GM03348 (cell line): ENCODE measurements around the gene ACTR6.
"Not testable (repeated sequence)": the region's sequence is repeated elsewhere in the genome, so short reads cannot be mapped to it uniquely, and the experiment has no call there.

ENCODE experiments used
- DNase-seq: peaks from one replicate; pipeline ENCODE4 v3.0.0; 2012; ENCODE audit warnings: low spot score

ACTR6 gene

DNA sequence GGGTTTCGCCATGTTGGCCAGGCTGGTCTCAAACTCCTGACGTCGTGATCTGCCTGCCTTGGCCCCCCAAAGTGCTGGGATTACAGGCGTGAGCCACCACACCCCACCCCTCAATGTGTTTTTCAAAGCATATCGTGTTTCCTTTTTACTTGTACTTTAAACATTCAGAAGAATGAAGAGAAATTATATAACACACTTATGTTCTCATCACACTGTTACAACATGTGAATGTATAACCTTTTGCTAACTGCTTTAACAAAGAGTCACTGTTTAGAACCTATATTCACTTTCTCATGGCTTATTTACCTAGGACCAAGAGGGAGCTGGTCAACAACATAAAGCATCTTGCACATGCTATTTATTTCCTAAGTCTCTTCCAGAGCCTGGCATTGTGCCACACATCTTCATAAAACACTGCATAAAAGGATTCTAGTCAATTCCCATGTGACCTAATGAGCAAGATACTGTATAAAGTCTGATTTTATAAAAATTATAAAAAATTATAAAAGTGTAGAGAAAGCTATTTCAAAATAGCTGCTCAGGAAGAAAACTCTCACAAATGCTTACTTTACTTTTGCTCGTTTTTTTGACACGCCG lies 16.0 kb upstream of the ACTR6 start:
- no peak for DNase-seq

DNA sequence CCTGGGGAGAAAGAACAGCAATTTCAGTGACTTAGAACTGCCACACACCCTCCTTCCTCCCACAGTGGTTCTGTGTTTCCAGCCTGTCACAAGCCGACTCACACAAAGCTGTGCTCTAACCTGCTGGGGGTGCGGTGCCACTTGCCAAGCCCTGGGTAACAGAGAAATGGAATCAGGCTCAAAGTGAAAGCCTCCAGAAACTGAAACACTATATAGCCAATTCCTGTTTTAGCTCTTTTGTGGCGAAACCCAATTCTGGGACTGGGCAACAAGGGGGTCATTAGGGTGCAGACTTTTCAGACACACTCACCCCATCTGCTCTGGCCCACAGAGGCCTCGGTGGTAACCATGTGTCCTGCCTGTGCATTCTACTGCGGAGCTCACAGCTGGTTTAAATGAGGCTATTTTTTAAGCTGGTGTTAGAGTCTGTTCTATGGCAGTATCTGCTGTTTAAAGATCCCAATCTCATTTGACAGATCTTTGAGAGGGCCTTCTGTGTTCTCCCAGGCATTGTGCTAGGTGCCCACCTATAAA lies 15.2 kb upstream of the ACTR6 start:
- DNase-seq = peak; percentile 24

DNA sequence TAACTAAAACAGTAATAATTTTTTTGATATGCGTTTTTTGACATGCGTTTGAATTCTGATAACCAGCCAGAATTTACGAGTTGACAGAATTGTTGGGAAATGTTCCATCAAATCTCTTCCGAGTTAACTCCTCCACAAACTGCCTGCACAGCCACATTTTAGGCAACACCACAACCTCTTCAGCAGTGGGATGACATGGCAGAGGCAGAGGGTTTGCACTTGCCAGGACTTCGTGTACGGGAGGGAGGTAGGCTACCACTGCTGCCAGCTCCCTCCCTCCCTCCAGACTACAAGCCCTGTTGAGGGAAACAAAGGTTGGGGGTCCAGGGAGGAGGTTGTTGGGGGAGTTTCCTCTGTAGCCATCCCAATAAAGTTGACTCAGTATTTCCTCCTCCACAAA lies 14.5 kb upstream of the ACTR6 start:
- DNase-seq = peak; percentile 22

DNA sequence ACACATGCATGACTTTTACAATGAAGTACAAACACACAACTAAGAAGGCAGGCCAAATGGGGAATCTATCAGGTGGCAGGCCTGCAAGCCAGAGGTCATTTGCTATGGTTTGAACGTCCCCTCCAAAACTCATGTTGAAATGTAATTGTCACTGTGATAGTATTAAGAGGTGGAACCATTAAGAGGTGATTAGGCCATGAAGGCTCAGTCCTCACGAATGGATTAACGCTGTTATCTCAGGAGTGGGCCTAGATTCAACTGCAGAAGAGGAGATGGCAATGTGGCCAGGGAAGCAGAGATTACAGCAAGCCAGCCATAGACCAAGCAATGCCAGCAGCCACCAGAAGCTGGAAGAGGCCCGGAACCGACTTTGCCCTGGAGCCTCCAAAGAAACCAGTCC lies 13.5 kb upstream of the ACTR6 start:
- no peak for DNase-seq

DNA sequence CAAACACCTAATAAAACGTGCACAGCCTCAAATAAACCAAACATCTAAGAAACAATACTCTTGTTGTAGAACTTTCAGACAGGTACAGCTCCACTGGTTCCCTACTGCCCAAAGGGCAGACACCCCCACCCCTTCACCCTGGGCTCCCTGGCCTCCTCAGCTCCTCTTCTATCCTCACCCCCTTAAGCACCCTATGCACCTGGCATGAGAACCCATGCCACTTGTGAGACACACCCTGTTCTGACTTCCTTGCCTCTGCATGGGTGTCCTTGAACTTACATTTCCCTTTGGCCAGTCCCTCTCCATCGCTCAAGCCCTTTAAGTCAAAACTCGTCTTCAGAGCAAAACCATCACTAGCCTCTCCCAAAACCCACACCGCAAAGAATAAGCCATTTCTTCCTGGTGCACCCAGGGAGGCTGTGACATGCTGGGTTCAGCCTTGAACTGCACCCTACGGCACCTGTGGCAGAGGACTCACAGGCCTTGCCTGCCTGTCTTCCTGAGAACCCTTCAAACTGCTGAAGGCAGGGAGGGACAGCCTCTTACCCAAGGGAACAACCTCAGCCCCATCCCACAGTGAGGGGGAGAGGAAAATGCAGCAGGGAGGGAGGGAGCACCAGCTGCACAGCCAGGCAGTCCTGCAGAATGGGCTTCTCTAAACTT lies 12.6 kb upstream of the ACTR6 start:
- no peak for DNase-seq

DNA sequence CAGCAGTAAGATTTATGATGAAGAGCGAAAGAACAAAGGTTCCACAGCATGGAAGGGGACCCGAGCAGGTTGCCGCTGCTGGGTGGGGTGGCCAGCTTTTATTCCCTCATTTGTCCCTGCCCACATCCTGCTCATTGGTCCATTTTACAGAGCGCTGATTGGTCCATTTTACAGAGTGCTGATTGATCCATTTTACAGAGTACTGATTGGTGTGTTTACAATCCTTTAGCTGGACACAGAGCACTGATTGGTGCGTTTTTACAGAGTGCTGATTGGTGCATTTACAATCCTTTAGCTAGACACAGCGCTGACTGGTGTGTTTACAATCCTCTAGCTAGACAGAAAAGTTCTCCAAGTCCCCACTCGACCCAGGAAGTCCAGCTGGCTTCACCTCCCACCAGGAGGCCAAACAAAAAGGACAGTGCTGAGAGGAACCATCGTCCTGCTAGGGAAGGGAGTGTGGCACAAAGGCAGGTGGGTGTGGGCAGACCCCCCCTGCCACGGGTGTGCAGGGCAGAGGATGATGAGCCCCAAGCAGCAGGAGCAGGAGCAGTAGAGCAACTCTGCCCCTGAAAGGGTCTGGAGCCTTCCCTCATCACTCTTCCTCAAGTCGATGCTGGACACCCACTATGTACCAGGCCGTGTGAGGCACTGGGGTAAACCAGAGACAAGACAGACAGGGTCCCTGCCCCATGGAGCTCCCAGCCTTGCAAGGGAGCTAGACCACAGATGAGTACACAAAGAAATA lies 11.6 kb upstream of the ACTR6 start:
- not testable (repeated sequence) for DNase-seq

DNA sequence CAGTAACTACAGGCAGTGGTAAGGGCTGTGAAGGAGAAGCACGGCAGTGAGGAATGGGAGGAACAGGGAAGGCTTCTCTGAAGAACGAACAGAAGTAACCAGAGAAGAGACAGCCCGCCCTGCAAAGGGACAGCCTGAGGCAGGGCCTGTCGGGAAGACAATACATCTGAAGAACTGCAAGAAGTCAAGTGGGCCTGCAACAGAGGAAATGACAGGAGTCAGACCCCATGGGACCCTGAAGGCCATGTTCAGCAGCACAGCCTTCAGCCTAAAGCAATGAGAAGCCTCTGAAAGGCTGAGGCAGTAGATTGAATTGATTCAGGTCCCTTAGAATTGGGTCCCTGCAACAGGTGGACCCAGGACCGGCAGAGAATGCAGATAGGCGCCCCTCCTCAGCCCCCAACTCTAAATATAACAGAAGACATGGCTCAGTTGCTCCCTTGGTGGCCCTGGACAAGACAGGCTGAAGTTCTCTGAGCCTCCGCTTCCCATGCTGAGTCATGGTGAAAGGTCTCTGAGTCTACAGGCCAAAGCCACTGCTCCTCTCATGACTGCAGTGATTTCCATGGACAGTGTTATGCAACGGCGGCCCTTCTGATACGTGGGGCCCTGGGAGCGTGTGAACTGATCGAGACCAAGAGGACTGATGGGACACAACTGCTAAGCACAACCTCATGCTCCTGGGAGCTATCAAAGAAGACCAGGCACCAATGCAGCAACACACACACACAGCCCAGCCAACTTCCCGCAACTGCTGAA lies 10.8 kb upstream of the ACTR6 start:
- DNase-seq = no peak

DNA sequence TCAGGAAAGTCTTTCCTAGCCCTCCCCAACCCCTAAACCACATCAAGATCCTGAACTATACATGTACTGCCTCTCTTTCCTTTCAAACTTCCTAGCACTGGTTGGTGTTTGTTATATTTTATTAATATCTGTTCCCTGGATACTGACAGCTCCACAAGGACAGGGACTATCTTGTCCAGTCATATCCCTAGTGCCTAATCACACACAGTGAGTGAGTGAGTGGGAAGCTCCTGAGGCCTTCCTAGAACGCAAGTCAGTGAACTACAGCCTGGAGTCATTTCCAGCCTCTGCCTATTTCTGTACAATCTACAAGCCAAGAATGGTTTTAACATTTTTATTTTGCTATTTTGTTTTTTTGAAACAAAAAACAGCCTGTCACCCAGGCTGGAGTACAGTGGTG lies 7.5 kb upstream of the ACTR6 start:
- DNase-seq = no peak

GRCh38 chr12:100197486-100197885 lies 3.1 kb upstream of the ACTR6 start:
- DNase-seq = no peak

- DNase-seq = no peak
These were observed 1.6 kb upstream of the ACTR6 start for GRCh38 chr12:100199023-100199346.

- DNase-seq = peak; percentile 76
These were observed 1.1 kb upstream of the ACTR6 start for GRCh38 chr12:100199347-100200149.

- no peak for DNase-seq
These were observed 1.2 kb downstream of the ACTR6 start for GRCh38 chr12:100201604-100202423.

GRCh38 chr12:100207311-100207710 lies 6.7 kb downstream of the ACTR6 start:
- DNase-seq = no peak

GRCh38 chr12:100208834-100209233 lies 8.2 kb downstream of the ACTR6 start:
- no peak for DNase-seq

DNA sequence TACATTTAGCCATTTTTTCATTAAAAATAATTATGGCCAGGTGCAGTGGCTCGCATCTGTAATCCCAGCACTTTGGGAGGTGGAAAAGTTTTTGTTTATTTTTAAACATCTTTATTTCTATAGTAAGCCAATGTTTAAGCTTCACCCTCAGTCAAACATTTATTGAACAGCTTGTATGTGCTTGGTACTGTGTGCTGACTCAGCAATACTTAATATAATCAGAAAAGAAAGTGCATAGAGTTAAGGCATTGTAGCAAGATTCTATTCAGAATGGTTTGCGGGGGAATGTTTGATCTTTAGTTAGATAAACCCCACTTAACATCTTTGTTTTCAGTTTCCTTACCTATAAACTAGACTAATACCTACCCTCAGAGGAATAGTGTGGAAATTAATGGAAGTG lies 11.1 kb downstream of the ACTR6 start:
- no peak for DNase-seq

DNA sequence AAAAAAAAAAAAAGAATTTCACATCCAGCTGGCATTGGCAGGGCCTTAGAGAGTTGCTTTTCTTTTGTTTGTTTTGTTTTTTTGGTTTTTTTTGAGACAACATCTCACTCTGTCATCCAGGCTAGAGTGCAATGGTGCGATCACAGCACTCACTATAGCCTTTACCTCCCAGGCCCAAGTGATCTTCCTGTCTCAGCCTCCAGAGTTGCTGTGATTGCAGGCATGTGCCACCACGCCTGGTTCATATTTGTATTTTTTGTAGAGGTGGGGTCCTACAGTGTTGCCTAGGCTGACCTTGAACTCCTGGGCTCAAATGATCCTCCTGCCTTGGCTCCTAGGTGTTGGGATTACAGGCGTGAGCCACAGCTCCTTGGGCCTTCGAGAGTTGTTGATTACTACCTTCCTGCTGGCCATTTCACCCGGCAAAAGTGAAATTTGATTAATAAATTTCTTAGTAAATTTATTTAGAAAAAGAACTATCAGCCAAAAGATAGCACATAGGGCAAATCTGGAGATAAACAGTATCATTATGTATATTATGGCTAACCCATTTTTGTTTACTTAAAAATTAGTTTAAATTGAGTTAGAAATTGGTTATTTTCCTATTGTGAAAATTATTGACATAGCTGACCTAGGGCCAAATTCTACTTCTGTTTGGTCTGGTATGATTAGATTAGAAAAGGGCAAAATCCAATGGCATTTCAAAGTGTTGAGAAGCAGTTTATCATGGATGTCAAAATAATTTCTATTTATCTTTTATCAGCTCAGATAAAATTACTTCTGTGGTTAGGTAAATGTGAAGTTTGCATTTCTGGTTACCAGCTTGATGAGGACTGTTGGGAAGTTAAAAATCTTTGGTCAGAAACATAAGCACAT lies 12.6 kb downstream of the ACTR6 start:
- no peak for DNase-seq

GRCh38 chr12:100214518-100214917 lies 13.9 kb downstream of the ACTR6 start:
- no peak for DNase-seq

DNA sequence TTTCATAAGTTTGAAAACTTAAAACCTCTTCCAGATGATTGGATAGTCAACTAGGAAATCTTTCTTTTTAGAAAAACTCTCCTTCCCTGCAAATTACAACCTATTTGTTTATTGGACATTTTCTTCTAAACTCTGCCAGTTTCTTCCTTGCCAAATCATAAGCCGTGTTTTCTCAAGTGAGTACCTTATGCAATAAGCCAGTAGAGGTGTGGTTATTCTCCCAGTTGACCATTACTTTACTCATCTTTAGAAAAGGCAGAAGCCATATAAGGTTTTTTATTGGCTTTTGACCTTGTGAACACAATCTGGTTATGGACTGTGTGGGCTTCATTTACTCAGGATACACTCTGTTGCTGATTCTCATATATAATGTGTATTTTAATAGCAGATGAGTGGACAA lies 14.6 kb downstream of the ACTR6 start:
- no peak for DNase-seq

DNA sequence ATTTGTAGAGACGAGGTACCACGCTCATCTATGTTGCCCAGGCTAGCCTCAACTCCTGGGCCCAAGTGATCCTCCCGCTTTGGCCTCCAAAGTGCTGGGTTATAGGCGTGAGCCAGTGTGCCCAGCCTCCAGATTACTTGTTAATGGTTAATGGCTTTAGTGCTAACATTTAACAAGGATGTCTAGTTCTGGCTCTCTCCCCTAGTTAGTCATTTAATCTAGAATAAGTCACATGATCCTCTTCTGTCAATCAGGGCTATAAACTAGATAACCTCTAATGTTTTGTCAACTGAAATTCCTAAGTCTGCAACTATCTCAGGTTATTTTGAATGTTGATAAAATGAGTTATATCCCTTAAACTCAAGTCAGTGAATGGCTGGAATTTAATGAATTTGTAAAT lies 15.7 kb downstream of the ACTR6 start:
- DNase-seq = no peak
